WI38 (cell line): ENCODE results near the gene FBXL22.
A peak's percentile ranks its signal among the peaks of the same experiment; 100 is the strongest.

ENCODE experiments used
- H3K4me3 ChIP-seq: 2 replicates; pipeline ENCODE4 v1.5.1; 2011; ENCODE audit warnings: low read depth, mild to moderate bottlenecking, control low read depth, low read length
- CTCF ChIP-seq: IDR thresholded peaks from 2 replicates; pipeline ENCODE4 v1.5.1; 2012; ENCODE audit warnings: low read depth, mild to moderate bottlenecking, control low read depth, low read length

Gene FBXL22

GRCh38 chr15:63597038-63597790, at the start of gene FBXL22:
FBXL22 (plus strand) TSS chr15:63597387; CDS start chr15:63597393, 6 bp downstream.
- H3K4me3 ChIP-seq = no peak within 1 kb of the TSS
- TF ChIP-seq CTCF = no peak

- no peak overlapping the region for H3K4me3 ChIP-seq
- TF ChIP-seq CTCF = no peak
These were observed 45.8 kb upstream of the FBXL22 start for GRCh38 chr15:63551400-63551799.

GRCh38 chr15:63553388-63553791, 43.8 kb upstream of the FBXL22 start:
- H3K4me3 ChIP-seq = peak overlapping the region; percentile 39
- TF ChIP-seq CTCF = no peak

- no peak overlapping the region for H3K4me3 ChIP-seq
- no peak for TF ChIP-seq CTCF
These were observed 42.8 kb upstream of the FBXL22 start for GRCh38 chr15:63554337-63554927.

GRCh38 chr15:63555507-63555906, 41.7 kb upstream of the FBXL22 start:
- no peak overlapping the region for H3K4me3 ChIP-seq
- no peak for TF ChIP-seq CTCF

GRCh38 chr15:63556246-63556645, 40.9 kb upstream of the FBXL22 start:
- no peak overlapping the region for H3K4me3 ChIP-seq
- TF ChIP-seq CTCF = no peak

GRCh38 chr15:63556736-63557135, 40.5 kb upstream of the FBXL22 start:
- H3K4me3 ChIP-seq = no peak overlapping the region
- no peak for TF ChIP-seq CTCF
